Omental fat pad (tissue), 4 donors: ENCODE data around the gene KLHL29. TPM values are rescaled to one million over a fixed set of nuclear protein-coding genes. Genes with fewer than 3 reads are reported as not detected.

Experiments used
- ATAC-seq: fragments of 150-250 bp; one replicate; pipeline ENCODE4 v1.9.1; 2016; ENCODE audit warnings: mild to moderate bottlenecking, moderate library complexity; ENCODE audit not compliant: low FRiP score
- DNase-seq: peaks from one replicate; pipeline ENCODE4 v3.0.0-alpha.2; 2019; ENCODE audit warnings: low spot score
- CTCF ChIP-seq, 3 donors: fragments of 450-650 bp; IDR thresholded peaks; one replicate each; pipeline ENCODE4 v1.5.1; 2016 to 2017; ENCODE audit warnings: antibody characterized with exemption in 3 of 3, mild to moderate bottlenecking in 3 of 3, moderate library complexity in 2 of 3
- total RNA-seq, 4 donors: library from RNA; depleted of rRNA; stranded (reverse); fragments of >200 nt; gene quantifications; one replicate each; pipeline ENCODE4 v1.1.0, GENCODE V29; 2016

KLHL29 gene
- total RNA-seq, 4 donors from 2014 or later, result 4.0 to 19.5 (median 12.7) TPM

GRCh38 chr2:23533338-23533695, 148.3 kb downstream of the KLHL29 start:
- DNase-seq (no peak), ATAC-seq (no peak)
- TF ChIP-seq CTCF (IDR thresholded peaks at IDR 0.05), result no peak

DNA sequence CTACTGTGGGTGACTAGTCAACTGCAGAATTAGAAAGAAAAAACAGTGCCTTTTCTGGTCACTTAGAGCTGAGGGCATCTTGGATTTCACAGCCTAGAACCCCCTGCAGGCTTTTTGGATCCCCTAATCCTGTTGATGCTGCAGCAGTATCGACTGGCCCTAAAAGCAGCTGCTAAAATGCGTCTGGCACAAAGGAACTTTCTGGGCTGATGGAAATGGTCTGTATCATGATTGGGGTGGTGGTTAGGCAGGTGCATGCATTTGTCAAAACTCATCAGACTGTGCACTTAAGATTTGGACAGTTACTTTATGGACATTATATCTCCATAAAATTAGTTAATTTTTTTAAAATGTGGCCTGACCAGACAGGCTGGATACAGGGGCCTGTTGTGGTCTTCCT, 149.8 kb downstream of the KLHL29 start:
- no peak for TF ChIP-seq CTCF (IDR thresholded peaks at IDR 0.05)
- DNase-seq (no peak), ATAC-seq (no peak)

DNA sequence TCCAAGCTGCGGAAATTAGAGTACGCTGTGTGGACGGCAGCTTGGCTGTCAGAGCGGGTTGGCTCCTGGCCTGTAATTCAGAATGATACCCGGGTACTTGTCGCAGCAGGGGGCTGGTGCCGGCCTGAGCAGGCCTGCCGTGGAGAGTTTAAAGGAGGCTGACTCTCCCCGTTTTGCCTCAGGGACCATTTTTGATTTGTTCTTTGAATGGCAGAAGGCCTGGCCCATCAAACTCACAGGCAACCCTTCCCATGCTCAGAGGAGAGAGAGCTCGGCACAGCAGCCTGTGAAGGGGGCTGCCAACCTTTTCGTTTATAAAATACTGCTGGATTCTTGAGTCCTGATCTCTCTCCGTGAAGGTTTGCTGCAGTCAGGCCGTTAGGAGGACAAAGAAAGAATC, 151.3 kb downstream of the KLHL29 start:
- TF ChIP-seq CTCF (IDR thresholded peaks at IDR 0.05), result no peak
- no peak for ATAC-seq
- DNase-seq, result no peak

- ATAC-seq (no peak), DNase-seq (no peak)
- TF ChIP-seq CTCF (IDR thresholded peaks at IDR 0.05), result no peak
These were observed 153.0 kb downstream of the KLHL29 start for GRCh38 chr2:23537991-23538390.

- ATAC-seq (no peak), DNase-seq (no peak)
- no peak for TF ChIP-seq CTCF (IDR thresholded peaks at IDR 0.05)
These were observed 153.6 kb downstream of the KLHL29 start for GRCh38 chr2:23538566-23538965.

DNA sequence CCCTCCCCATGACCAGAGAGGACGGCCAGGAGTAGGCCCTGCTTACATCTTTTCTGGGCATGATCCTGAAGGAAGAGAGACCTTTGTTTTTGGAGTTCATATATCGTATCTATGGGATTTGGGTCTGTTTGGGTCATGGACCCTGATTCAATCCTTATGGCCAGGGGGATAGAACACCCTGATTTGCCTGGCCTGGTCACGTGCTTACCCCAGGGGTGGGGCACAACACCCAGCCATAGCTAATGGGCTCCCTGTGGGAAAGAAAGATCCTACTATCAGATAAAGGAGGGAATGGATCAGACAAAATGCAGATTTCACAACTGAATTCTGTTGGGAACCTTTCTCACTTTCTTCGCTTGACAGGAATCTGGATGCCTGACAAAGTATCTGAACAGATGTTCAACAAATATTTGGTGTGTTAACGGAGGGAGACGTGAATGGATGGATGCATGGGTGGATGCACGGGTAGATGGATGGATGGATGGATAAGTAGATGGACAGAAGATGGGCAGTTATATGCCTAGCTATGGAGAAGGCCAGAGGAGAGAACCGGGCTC, 155.9 kb downstream of the KLHL29 start:
- no peak for ATAC-seq
- no peak for DNase-seq
- no peak for TF ChIP-seq CTCF (IDR thresholded peaks at IDR 0.05)

DNA sequence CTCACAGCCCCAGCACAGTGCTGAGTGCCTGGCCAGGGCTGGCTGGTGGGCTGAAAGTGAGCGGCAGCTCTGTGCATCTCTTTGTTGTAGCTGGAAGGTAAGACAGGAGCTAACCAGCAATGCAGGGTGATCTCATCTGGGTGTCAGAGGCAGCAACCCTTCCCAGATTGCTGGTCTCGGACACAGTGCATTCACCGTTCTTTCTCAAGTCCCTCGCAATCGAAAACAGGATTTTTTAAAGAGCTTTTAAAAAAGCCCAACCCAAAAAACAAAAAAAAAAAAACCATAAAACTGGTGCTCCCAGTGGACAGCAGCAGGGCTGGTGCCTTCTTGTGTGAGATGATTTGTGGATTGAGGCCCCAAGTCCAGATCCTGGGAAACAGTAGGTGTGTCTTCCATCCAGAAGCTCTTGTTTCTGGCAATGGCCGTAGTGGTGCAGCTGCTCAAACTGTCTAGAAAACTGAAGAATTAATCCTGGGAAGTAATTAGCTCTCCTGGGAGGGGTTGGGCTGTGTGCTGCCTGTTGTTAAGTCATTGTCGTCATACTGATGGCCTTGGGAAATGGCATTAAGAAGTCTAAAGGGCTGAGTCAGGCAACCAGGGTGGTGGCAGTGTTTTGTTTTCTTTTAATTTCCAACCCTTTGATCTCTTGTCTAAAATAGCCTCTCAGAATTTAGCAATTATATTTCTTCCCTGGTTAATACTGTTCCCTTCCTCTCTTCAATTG, 156.7 kb downstream of the KLHL29 start:
- ATAC-seq (no peak), DNase-seq (no peak)
- TF ChIP-seq CTCF (IDR thresholded peaks at IDR 0.05), result no peak
